SK-N-SH treated with all-trans-retinoic acid at 6 μM for 48 hours (cell line): Measurements from ENCODE around the gene CDCA3.

Source experiments
- ATAC-seq: fragments of 200-7000 bp; cut with Tn5 transposase; 3 replicates; pipeline ENCODE4 v1.9.1; 2020; ENCODE audit warnings: mild to moderate bottlenecking, moderate library complexity
- ARNTL ChIP-seq: fragments of 450-650 bp; formaldehyde crosslinking; IDR thresholded peaks from 2 replicates; pipeline ENCODE4 v1.5.0; 2020; ENCODE audit warnings: low read depth, mild to moderate bottlenecking, moderate library complexity, borderline replicate concordance
- BACH2 ChIP-seq: fragments of 250-450 bp; sonication (Bioruptor Pico); IDR thresholded peaks from 2 replicates; pipeline ENCODE4 v1.9.0; 2021; ENCODE audit warnings: mild to moderate bottlenecking, borderline replicate concordance
- CREB5 ChIP-seq: fragments of 250-450 bp; sonication (Bioruptor Pico); IDR thresholded peaks from 2 replicates; pipeline ENCODE4 v1.5.1; 2020; ENCODE audit warnings: low read depth, mild to moderate bottlenecking, moderate library complexity
- CSDC2 ChIP-seq: fragments of 250-450 bp; sonication (Bioruptor Pico); IDR thresholded peaks from 2 replicates; pipeline ENCODE4 v1.5.0; 2020; ENCODE audit warnings: mild to moderate bottlenecking, moderate library complexity
- CSRNP3 ChIP-seq: fragments of 250-450 bp; sonication (Bioruptor Pico); IDR thresholded peaks from 2 replicates; pipeline ENCODE4 v1.5.1; 2021; ENCODE audit warnings: mild to moderate bottlenecking, moderate library complexity
- ESRRG ChIP-seq: fragments of 250-450 bp; sonication (Bioruptor Pico); IDR thresholded peaks from 2 replicates; pipeline ENCODE4 v1.6.1; 2021; ENCODE audit warnings: mild to moderate bottlenecking
- GLIS3 ChIP-seq: fragments of 250-450 bp; sonication (Bioruptor Pico); IDR thresholded peaks from 2 replicates; pipeline ENCODE4 v1.5.0; 2020; ENCODE audit warnings: mild to moderate bottlenecking, moderate library complexity
- OSR1 ChIP-seq: fragments of 250-450 bp; sonication (Bioruptor Pico); IDR thresholded peaks from 2 replicates; pipeline ENCODE4 v1.8.0; 2022; ENCODE audit warnings: moderate library complexity, mild to moderate bottlenecking, inconsistent platforms
- PATZ1 ChIP-seq: fragments of 250-450 bp; sonication (Bioruptor Pico); IDR thresholded peaks from 2 replicates; pipeline ENCODE4 v1.8.0; 2020; ENCODE audit warnings: mild to moderate bottlenecking, moderate library complexity, borderline replicate concordance
- POU6F1 ChIP-seq: fragments of 250-450 bp; sonication (Bioruptor Pico); IDR thresholded peaks from 2 replicates; pipeline ENCODE4 v1.8.0; 2021; ENCODE audit warnings: low read depth, mild to moderate bottlenecking, moderate library complexity, borderline replicate concordance
- SNAI2 ChIP-seq: fragments of 250-450 bp; sonication (Bioruptor Pico); IDR thresholded peaks from 2 replicates; pipeline ENCODE4 v1.5.0; 2020; ENCODE audit warnings: mild to moderate bottlenecking, moderate library complexity
- TCF4 ChIP-seq: fragments of 250-450 bp; sonication (Bioruptor Pico); IDR thresholded peaks from 2 replicates; pipeline ENCODE4 v1.8.0; 2021; ENCODE audit warnings: mild to moderate bottlenecking, moderate library complexity, borderline replicate concordance
- TOX ChIP-seq: fragments of 250-450 bp; sonication (Bioruptor Pico); IDR thresholded peaks from 2 replicates; pipeline ENCODE4 v1.8.0; 2021; ENCODE audit warnings: mild to moderate bottlenecking, moderate library complexity, borderline replicate concordance
- TSHZ2 ChIP-seq: fragments of 250-450 bp; sonication (Bioruptor Pico); IDR thresholded peaks from 2 replicates; pipeline ENCODE4 v1.5.0; 2020; ENCODE audit warnings: mild to moderate bottlenecking, moderate library complexity
- ZC3H10 ChIP-seq: fragments of 250-450 bp; sonication (Bioruptor Pico); IDR thresholded peaks from 2 replicates; pipeline ENCODE4 v1.5.1; 2021; ENCODE audit warnings: mild to moderate bottlenecking, moderate library complexity
- ZFP3 ChIP-seq: fragments of 250-450 bp; sonication (Bioruptor Pico); IDR thresholded peaks from 2 replicates; pipeline ENCODE4 v1.5.0; 2020; ENCODE audit warnings: mild to moderate bottlenecking, moderate library complexity
- ZFP30 ChIP-seq: fragments of 450-650 bp; formaldehyde crosslinking; IDR thresholded peaks from 2 replicates; pipeline ENCODE4 v1.5.0; 2022; ENCODE audit warnings: mild to moderate bottlenecking, moderate library complexity
- ZNF70 ChIP-seq: fragments of 450-650 bp; formaldehyde crosslinking; IDR thresholded peaks from 2 replicates; pipeline ENCODE4 v1.5.0; 2020; ENCODE audit warnings: mild to moderate bottlenecking, moderate library complexity

The CDCA3 gene

GRCh38 chr12:6822426-6823135 is 28.5 kb downstream of the CDCA3 start:
- no peak for TF ChIP-seq ZFP3 (CRISPR knock-in tag)
- TF ChIP-seq ESRRG (CRISPR knock-in tag): no peak
- TF ChIP-seq OSR1 (CRISPR knock-in tag): no peak
- TF ChIP-seq ZC3H10: no peak
- no peak for TF ChIP-seq CSDC2 (CRISPR knock-in tag)
- no peak for TF ChIP-seq CREB5 (CRISPR knock-in tag)
- TF ChIP-seq ARNTL (CRISPR knock-in tag): no peak
- TF ChIP-seq GLIS3 (CRISPR knock-in tag): no peak
- no peak for TF ChIP-seq TCF4 (CRISPR knock-in tag)
- TF ChIP-seq POU6F1 (CRISPR knock-in tag): no peak
- TF ChIP-seq TOX (CRISPR knock-in tag): no peak
- no peak for TF ChIP-seq SNAI2 (CRISPR knock-in tag)
- TF ChIP-seq ZNF70 (CRISPR knock-in tag): no peak
- no peak for TF ChIP-seq BACH2
- no peak for TF ChIP-seq TSHZ2 (CRISPR knock-in tag)
- no peak for TF ChIP-seq PATZ1 (CRISPR knock-in tag)
- TF ChIP-seq ZFP30 (CRISPR knock-in tag): no peak
- no peak for TF ChIP-seq CSRNP3 (CRISPR knock-in tag)
- no peak for ATAC-seq

- ATAC-seq: peak; percentile 66
- TF ChIP-seq TCF4 (CRISPR knock-in tag) (no peak), TOX (CRISPR knock-in tag) (no peak), ZFP3 (CRISPR knock-in tag) (no peak), PATZ1 (CRISPR knock-in tag) (no peak), ESRRG (CRISPR knock-in tag) (no peak), SNAI2 (CRISPR knock-in tag) (no peak), BACH2 (no peak), ARNTL (CRISPR knock-in tag) (no peak), CSDC2 (CRISPR knock-in tag) (no peak), ZC3H10 (no peak), CSRNP3 (CRISPR knock-in tag) (no peak), OSR1 (CRISPR knock-in tag) (no peak)
These were observed 29.3 kb downstream of the CDCA3 start, which contains the start of gene GPR162 for GRCh38 chr12:6821591-6822425. GPR162 (plus strand) TSS chr12:6821821; CDS start chr12:6823899, 2,078 bp downstream.
